GM12865 (cell line): ENCODE results near the gene PCDH1.
"Not testable (repeated sequence)": the region's sequence is repeated elsewhere in the genome, so short reads cannot be mapped to it uniquely, and the experiment has no call there.

Source experiments
- DNase-seq: peaks from one replicate; pipeline ENCODE4 v3.0.0; 2010; ENCODE audit warnings: low read depth
- H3K4me3 ChIP-seq: 2 replicates; pipeline ENCODE4 v1.5.1; 2011; ENCODE audit warnings: mild to moderate bottlenecking, low read depth, low read length, control low read depth
- CTCF ChIP-seq: IDR thresholded peaks from 2 replicates; pipeline ENCODE4 v1.5.1; 2011; ENCODE audit warnings: low read length, control low read depth, low read depth, inconsistent platforms; ENCODE audit not compliant: insufficient read depth; ENCODE audit errors: missing control alignments

PCDH1 gene

GRCh38 chr5:141898448-141899049 lies 20.3 kb upstream of the PCDH1 start:
- no peak for TF ChIP-seq CTCF
- no peak overlapping the region for H3K4me3 ChIP-seq
- DNase-seq: no peak

GRCh38 chr5:141897425-141897824 lies 19.2 kb upstream of the PCDH1 start:
- no peak overlapping the region for H3K4me3 ChIP-seq
- no peak for TF ChIP-seq CTCF
- DNase-seq: no peak

GRCh38 chr5:141890429-141890828 lies 12.2 kb upstream of the PCDH1 start:
- H3K4me3 ChIP-seq, DNase-seq: not testable (repeated sequence)

- H3K4me3 ChIP-seq: no peak overlapping the region
- DNase-seq: peak; percentile 18
- peak; percentile 43 for TF ChIP-seq CTCF
Measured at GRCh38 chr5:141889282-141889871, 11.2 kb upstream of the PCDH1 start.

- no peak for DNase-seq
- TF ChIP-seq CTCF: no peak
- H3K4me3 ChIP-seq: no peak overlapping the region
Measured at GRCh38 chr5:141883892-141884318, 5.7 kb upstream of the PCDH1 start.

GRCh38 chr5:141883184-141883891 lies 5.1 kb upstream of the PCDH1 start:
- peak; percentile 17 for DNase-seq
- TF ChIP-seq CTCF: no peak
- H3K4me3 ChIP-seq: no peak overlapping the region

- DNase-seq: no peak
- TF ChIP-seq CTCF: no peak
- no peak overlapping the region for H3K4me3 ChIP-seq
Measured at GRCh38 chr5:141882594-141883183, 4.5 kb upstream of the PCDH1 start.
